HepG2 (cell line): ENCODE results near the gene CLTCL1. TPM values are rescaled to one million over a fixed set of nuclear protein-coding genes. Genes with fewer than 3 reads are reported as not detected.
A peak's percentile ranks its signal among the peaks of the same experiment; 100 is the strongest.

Source experiments
- BHLHE40 ChIP-seq: IDR thresholded peaks from 2 replicates; pipeline ENCODE4 v1.6.1; 2011; ENCODE audit warnings: low read length, improper control_type of control experiment
- DPF2 ChIP-seq: sonication (generic); formaldehyde crosslinking; IDR thresholded peaks from 2 replicates; pipeline ENCODE4 v1.4.0; 2020; ENCODE audit warnings: mild to moderate bottlenecking, low read depth, missing genetic modification reagents, borderline replicate concordance
- ELF1 ChIP-seq: sonication (generic); formaldehyde crosslinking; IDR thresholded peaks from 2 replicates; pipeline ENCODE4 v1.4.0; 2020; ENCODE audit warnings: missing genetic modification reagents
- KMT2A ChIP-seq: sonication (generic); formaldehyde crosslinking; IDR thresholded peaks from 2 replicates; pipeline ENCODE4 v1.4.0; 2020; ENCODE audit warnings: missing genetic modification reagents
- MEF2D ChIP-seq: sonication (generic); formaldehyde crosslinking; IDR thresholded peaks from 2 replicates; pipeline ENCODE4 v1.5.1; 2020; ENCODE audit warnings: mild to moderate bottlenecking, missing genetic modification reagents
- NCOR1 ChIP-seq: fragments of 200-600 bp; sonication (generic); IDR thresholded peaks from 2 replicates; pipeline ENCODE4 v1.7.0; 2017; ENCODE audit warnings: antibody characterized with exemption, low read length, borderline replicate concordance
- PATZ1 ChIP-seq: sonication (generic); formaldehyde crosslinking; IDR thresholded peaks from 2 replicates; pipeline ENCODE4 v1.4.0; 2020; ENCODE audit warnings: missing genetic modification reagents
- PAWR ChIP-seq: sonication (generic); formaldehyde crosslinking; IDR thresholded peaks from 2 replicates; pipeline ENCODE4 v1.4.0; 2020; ENCODE audit warnings: missing genetic modification reagents, mild to moderate bottlenecking, borderline replicate concordance
- PCBP2 ChIP-seq: fragments of 200-400 bp; formaldehyde crosslinking; optimal IDR thresholded peaks from 2 replicates; pipeline ENCODE3; 2018; ENCODE audit warnings: low read length, low read depth; ENCODE audit not compliant: poor library complexity, severe bottlenecking
- POLR2AphosphoS2 ChIP-seq: IDR thresholded peaks from 2 replicates; pipeline ENCODE4 v1.6.1; 2011; ENCODE audit warnings: low read depth, low read length, improper control_type of control experiment
- RBFOX2 ChIP-seq: fragments of 200-400 bp; formaldehyde crosslinking; IDR thresholded peaks from 2 replicates; pipeline ENCODE4 v1.6.1; 2017; ENCODE audit warnings: low read depth, mild to moderate bottlenecking, low read length
- REXO4 ChIP-seq: sonication (generic); formaldehyde crosslinking; IDR thresholded peaks from 2 replicates; pipeline ENCODE4 v1.8.0; 2022; ENCODE audit warnings: missing genetic modification reagents, mild to moderate bottlenecking, borderline replicate concordance
- RFXANK ChIP-seq: IDR thresholded peaks from 2 replicates; pipeline ENCODE4 v1.6.1; 2016
- TIGD3 ChIP-seq: sonication (generic); formaldehyde crosslinking; IDR thresholded peaks from 2 replicates; pipeline ENCODE4 v1.5.1; 2020; ENCODE audit warnings: mild to moderate bottlenecking, missing genetic modification reagents, borderline replicate concordance
- ZFP82 ChIP-seq: sonication (generic); formaldehyde crosslinking; IDR thresholded peaks from 2 replicates; pipeline ENCODE4 v1.5.1; 2020; ENCODE audit warnings: mild to moderate bottlenecking, missing genetic modification reagents, borderline replicate concordance
- ZNF431 ChIP-seq: sonication (generic); formaldehyde crosslinking; IDR thresholded peaks from 2 replicates; pipeline ENCODE4 v1.9.0; 2022; ENCODE audit warnings: missing genetic modification reagents, low read depth, mild to moderate bottlenecking, borderline replicate concordance
- ZNF577 ChIP-seq: sonication (generic); formaldehyde crosslinking; IDR thresholded peaks from 2 replicates; pipeline ENCODE4 v1.4.0; 2020; ENCODE audit warnings: mild to moderate bottlenecking, low read depth, missing genetic modification reagents, borderline replicate concordance
- ZNF605 ChIP-seq: sonication (generic); formaldehyde crosslinking; IDR thresholded peaks from 2 replicates; pipeline ENCODE4 v1.8.0; 2022; ENCODE audit warnings: mild to moderate bottlenecking, missing genetic modification reagents
- ZNF776 ChIP-seq: sonication (generic); formaldehyde crosslinking; IDR thresholded peaks from 2 replicates; pipeline ENCODE4 v1.4.0; 2020; ENCODE audit warnings: mild to moderate bottlenecking, missing genetic modification reagents
- polyA plus RNA-seq, 8 experiments: library from polyadenylated mRNA; depleted of rRNA in 3 of 8; stranded (reverse) in 7 of 8; unstranded in 1 of 8; fragments of >200 nt; fragmentation: Illumina TruSeq in 4 of 8; extraction: Trizol in 4 of 8; gene quantifications; 2 replicates each; pipeline versions ENCODE4 v1.2.1 to v1.2.3, GENCODE V29; 2011 to 2016; ENCODE audit warnings: low read depth in 4 of 8, missing spikeins in 1 of 8, mixed read lengths in 1 of 8; ENCODE audit not compliant: insufficient read depth in 1 of 8
- total RNA-seq, 5 experiments: library from RNA; depleted of rRNA; stranded (reverse); fragments of >200 nt; fragmentation: Illumina TruSeq; extraction: Trizol; gene quantifications; 2 replicates each; pipeline ENCODE4 v1.2.3, GENCODE V29; 2016; ENCODE audit warnings: low read depth in 1 of 5
- TF ChIP-seq, protein P1 (sequence below): sonication (generic); formaldehyde crosslinking; IDR thresholded peaks from 2 replicates; pipeline ENCODE4 v1.5.1; 2020; ENCODE audit warnings: missing genetic modification reagents, mild to moderate bottlenecking, borderline replicate concordance

CLTCL1 gene
- total and polyA plus RNA-seq, 2 of the 13 experiments (the other 11 are each of a cell fraction or from before 2014, with no cell fraction given): 8.1 to 10.9 TPM

DNA sequence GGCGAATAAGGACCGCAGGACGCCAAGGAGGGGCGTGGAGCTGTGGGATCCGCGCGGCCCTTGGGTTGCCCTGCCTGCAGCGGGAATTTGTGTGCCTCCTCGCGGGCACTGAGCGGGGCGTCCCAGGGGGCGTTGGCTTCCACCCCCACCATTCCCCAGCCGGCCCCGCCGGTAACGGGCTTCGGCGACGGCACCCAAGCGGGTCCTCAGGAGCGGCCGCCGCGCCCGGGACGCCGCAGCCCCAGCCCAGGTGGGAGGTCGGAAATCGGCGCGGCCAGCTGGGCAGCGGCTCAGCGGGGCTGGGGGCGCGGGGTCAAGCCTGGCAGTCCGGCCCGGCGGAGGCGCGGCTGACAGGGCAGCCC, 320 bp downstream of the CLTCL1 start (continued):
- TF ChIP-seq RFXANK (no peak), ZNF776 (CRISPR knock-in tag) (no peak), BHLHE40 (no peak), ZNF577 (no peak), DPF2 (CRISPR knock-in tag) (no peak), RBFOX2 (no peak), REXO4 (CRISPR knock-in tag) (no peak), POLR2AphosphoS2 (no peak), ZNF431 (CRISPR knock-in tag) (no peak), MEF2D (CRISPR knock-in tag) (no peak; the same call in 1 of the 2 replicates), KMT2A (peak; percentile 42; the same call in 1 of the 2 replicates), NCOR1 (no peak), PCBP2 (no peak), ZNF605 (CRISPR knock-in tag) (no peak), ZFP82 (CRISPR knock-in tag) (peak; percentile 25; the same call in 1 of the 2 replicates), PAWR (CRISPR knock-in tag) (no peak), TIGD3 (no peak), PATZ1 (CRISPR knock-in tag) (0 out of 2 replicates have a peak, but pooled peaks have one; percentile 1), ELF1 (CRISPR knock-in tag) (no peak)
- TF ChIP-seq, protein P1, sequence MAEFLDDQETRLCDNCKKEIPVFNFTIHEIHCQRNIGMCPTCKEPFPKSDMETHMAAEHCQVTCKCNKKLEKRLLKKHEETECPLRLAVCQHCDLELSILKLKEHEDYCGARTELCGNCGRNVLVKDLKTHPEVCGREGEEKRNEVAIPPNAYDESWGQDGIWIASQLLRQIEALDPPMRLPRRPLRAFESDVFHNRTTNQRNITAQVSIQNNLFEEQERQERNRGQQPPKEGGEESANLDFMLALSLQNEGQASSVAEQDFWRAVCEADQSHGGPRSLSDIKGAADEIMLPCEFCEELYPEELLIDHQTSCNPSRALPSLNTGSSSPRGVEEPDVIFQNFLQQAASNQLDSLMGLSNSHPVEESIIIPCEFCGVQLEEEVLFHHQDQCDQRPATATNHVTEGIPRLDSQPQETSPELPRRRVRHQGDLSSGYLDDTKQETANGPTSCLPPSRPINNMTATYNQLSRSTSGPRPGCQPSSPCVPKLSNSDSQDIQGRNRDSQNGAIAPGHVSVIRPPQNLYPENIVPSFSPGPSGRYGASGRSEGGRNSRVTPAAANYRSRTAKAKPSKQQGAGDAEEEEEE (CRISPR knock-in tag): no peak
